Measurements from ENCODE around the gene WNT3.
"Not testable (repeated sequence)": the region's sequence is repeated elsewhere in the genome, so short reads cannot be mapped to it uniquely, and the experiment has no call there.

Gene WNT3

GRCh38 chr17:46783031-46783593, 35.4 kb downstream of the WNT3 start:
- DNase-seq (ENCODE audit: low read depth in 3 of 3), result no peak

GRCh38 chr17:46782250-46782953, 36.1 kb downstream of the WNT3 start:
- DNase-seq (ENCODE audit: low read depth in 3 of 3), result no peak

GRCh38 chr17:46780003-46780373, 38.5 kb downstream of the WNT3 start:
- no peak for DNase-seq (ENCODE audit: low read depth in 3 of 3)

- DNase-seq (ENCODE audit: low read depth in 3 of 3), result no peak
These were observed 40.3 kb downstream of the WNT3 start for GRCh38 chr17:46777943-46778915.

- no peak for DNase-seq (ENCODE audit: low read depth in 3 of 3)
These were observed 42.0 kb downstream of the WNT3 start for GRCh38 chr17:46776298-46777005.

GRCh38 chr17:46774108-46774737, 44.3 kb downstream of the WNT3 start:
- no peak for DNase-seq (ENCODE audit: low read depth in 3 of 3)

- DNase-seq (ENCODE audit: low read depth in 3 of 3), result no peak
These were observed 44.8 kb downstream of the WNT3 start for GRCh38 chr17:46773676-46774075.

- DNase-seq (ENCODE audit: low read depth in 3 of 3), result no peak
These were observed 45.3 kb downstream of the WNT3 start for GRCh38 chr17:46773221-46773605.

- DNase-seq (ENCODE audit: low read depth in 3 of 3), result no peak
These were observed 45.8 kb downstream of the WNT3 start for GRCh38 chr17:46772475-46773220.

GRCh38 chr17:46771561-46772474, 46.7 kb downstream of the WNT3 start:
- DNase-seq (ENCODE audit: low read depth in 3 of 3), result peak in 1 of 3 experiments; percentile 22

- peak in 1 of 3 experiments; percentile 20 for DNase-seq (ENCODE audit: low read depth in 3 of 3)
These were observed 47.5 kb downstream of the WNT3 start for GRCh38 chr17:46770818-46771560.

GRCh38 chr17:46770439-46770817, 48.1 kb downstream of the WNT3 start:
- DNase-seq (ENCODE audit: low read depth in 3 of 3), result no peak

- DNase-seq (ENCODE audit: low read depth in 3 of 3), result no peak
These were observed 48.7 kb downstream of the WNT3 start for GRCh38 chr17:46769531-46770438.

GRCh38 chr17:46768896-46769295, 49.6 kb downstream of the WNT3 start:
- not testable (repeated sequence) for DNase-seq (ENCODE audit: low read depth in 3 of 3)

- DNase-seq (ENCODE audit: low read depth in 3 of 3), result no peak
These were observed 50.0 kb downstream of the WNT3 start for GRCh38 chr17:46768540-46768870.

GRCh38 chr17:46766493-46767491, 51.7 kb downstream of the WNT3 start:
- no peak for DNase-seq (ENCODE audit: low read depth in 3 of 3)

- DNase-seq (ENCODE audit: low read depth in 3 of 3), result no peak
These were observed 53.0 kb downstream of the WNT3 start for GRCh38 chr17:46765453-46765852.
